B cell (primary cell): Measurements from ENCODE around the gene SLC5A12. TPM values are rescaled to one million over a fixed set of nuclear protein-coding genes. Genes with fewer than 3 reads are reported as not detected.

Source experiments
- ATAC-seq: fragments of 200-7000 bp; cut with Tn5 transposase; one replicate; pipeline ENCODE4 v1.10.0; 2021; ENCODE audit warnings: low read depth, mild to moderate bottlenecking, moderate number of reproducible peaks, moderate library complexity
- CTCF ChIA-PET: fragments of 350-600 bp; sonication (Branson Sonifier 250); formaldehyde crosslinking; loops from one replicate; lab custom pipeline; 2021; ENCODE audit warnings: antibody characterized with exemption, inconsistent platforms; lab: Charles Lee
- POLR2A ChIA-PET: fragments of 350-600 bp; sonication (Branson Sonifier 250); formaldehyde crosslinking; loops from one replicate; lab custom pipeline; 2021; ENCODE audit warnings: antibody characterized with exemption; lab: Charles Lee
- DNase-seq: peaks from one replicate; pipeline ENCODE4 v3.0.0; 2013
- H2AFZ ChIP-seq: 2 replicates; pipeline ENCODE4 v1.6.1; 2012; ENCODE audit warnings: mild to moderate bottlenecking, low read depth, low read length; ENCODE audit not compliant: insufficient read depth, poor library complexity, severe bottlenecking
- H3K27ac ChIP-seq, 2 donors: 1 replicate in 1 of 2; 2 replicates in 1 of 2; pipeline ENCODE4 v1.5.1; 2012 to 2013; ENCODE audit warnings: low read length in 2 of 2, mild to moderate bottlenecking in 2 of 2, moderate library complexity in 1 of 2
- H3K27me3 ChIP-seq, 4 experiments: fragments of 200-600 bp in 1 of 4; sonication (generic) in 1 of 4; replicated peaks in 1 of 4; 1 replicate in 2 of 4; 2 replicates in 2 of 4; pipeline versions ENCODE4 v1.6.1 to v1.7.0; 2013 to 2016; ENCODE audit warnings: low read length in 3 of 4, mild to moderate bottlenecking in 2 of 4, mixed read lengths in 1 of 4, moderate library complexity in 1 of 4; ENCODE audit not compliant: insufficient read depth in 4 of 4, control insufficient read depth in 3 of 4; ENCODE audit errors: control extremely low read depth in 1 of 4
- H3K36me3 ChIP-seq, 2 experiments: replicated peaks in 1 of 2; 1 replicate in 1 of 2; 2 replicates in 1 of 2; pipeline versions ENCODE4 v1.6.1 to v1.7.1; 2013; ENCODE audit warnings: low read length in 1 of 2; ENCODE audit not compliant: insufficient read depth in 2 of 2, control insufficient read depth in 1 of 2; ENCODE audit errors: control extremely low read depth in 1 of 2, extremely low read depth in 1 of 2
- H3K4me1 ChIP-seq, 2 donors: fragments of 200-600 bp in 1 of 2; sonication (generic) in 1 of 2; 1 replicate in 1 of 2; 2 replicates in 1 of 2; pipeline versions ENCODE4 v1.5.1 to v1.6.1; 2013 to 2017; ENCODE audit warnings: low read length in 2 of 2; ENCODE audit not compliant: control insufficient read depth in 2 of 2, insufficient read depth in 2 of 2
- H3K4me2 ChIP-seq: replicated peaks from 2 replicates; pipeline ENCODE3; 2012; ENCODE audit warnings: mild to moderate bottlenecking, low read depth, low read length; ENCODE audit not compliant: poor library complexity, severe bottlenecking
- H3K4me3 ChIP-seq, 5 experiments: fragments of 200-600 bp in 1 of 5; sonication (generic) in 1 of 5; 1 replicate in 3 of 5; 2 replicates in 2 of 5; pipeline versions ENCODE4 v1.5.1 to v1.7.0; 2011 to 2016; ENCODE audit warnings: low read length in 4 of 5, mild to moderate bottlenecking in 4 of 5, low read depth in 2 of 5, control low read depth in 1 of 5, moderate library complexity in 1 of 5; ENCODE audit not compliant: insufficient read depth in 1 of 5; ENCODE audit errors: control extremely low read depth in 1 of 5, extremely low read depth in 1 of 5
- H3K79me2 ChIP-seq: fragments of 200-600 bp; sonication (generic); one replicate; pipeline ENCODE4 v1.6.0; 2016; ENCODE audit warnings: low read length; ENCODE audit not compliant: control insufficient read depth, insufficient read depth
- H3K9ac ChIP-seq: fragments of 200-600 bp; sonication (generic); 2 replicates; pipeline ENCODE4 v1.6.1; 2017; ENCODE audit warnings: mild to moderate bottlenecking, low read length, moderate library complexity
- H3K9me3 ChIP-seq, 3 donors: one replicate each; pipeline versions ENCODE4 v1.6.1 to v1.7.1; 2013; ENCODE audit warnings: low read length in 2 of 3; ENCODE audit not compliant: control insufficient read depth in 2 of 3, insufficient read depth in 1 of 3; ENCODE audit errors: control extremely low read depth in 1 of 3
- H4K20me1 ChIP-seq: 2 replicates; pipeline ENCODE4 v1.6.0; 2012; ENCODE audit warnings: mild to moderate bottlenecking, low read length; ENCODE audit not compliant: insufficient read depth, control insufficient read depth, poor library complexity, severe bottlenecking
- H3K27ac Mint-ChIP-seq: one replicate; pipeline ENCODE4 v1.8.0; 2021; ENCODE audit warnings: mixed read lengths
- H3K27me3 Mint-ChIP-seq: one replicate; pipeline ENCODE4 v1.8.0; 2021; ENCODE audit warnings: mixed read lengths
- H3K4me1 Mint-ChIP-seq: one replicate; pipeline ENCODE4 v1.8.0; 2021; ENCODE audit warnings: mixed read lengths
- H3K4me3 Mint-ChIP-seq: one replicate; pipeline ENCODE4 v1.8.0; 2021; ENCODE audit warnings: mixed read lengths
- H3K9me3 Mint-ChIP-seq: one replicate; pipeline ENCODE4 v1.8.0; 2022; ENCODE audit warnings: mixed read lengths; ENCODE audit not compliant: insufficient read depth
- EZH2 ChIP-seq: IDR thresholded peaks from 2 replicates; pipeline ENCODE4 v1.6.1; 2012; ENCODE audit warnings: borderline replicate concordance, low read depth, mild to moderate bottlenecking, moderate library complexity, low read length; ENCODE audit not compliant: insufficient read depth, poor library complexity, severe bottlenecking
- WGBS: methylation state at CpG from one replicate; pipeline ENCODE4 v1.1.5; 2013; ENCODE audit warnings: missing lambda C conversion rate; ENCODE audit not compliant: insufficient coverage; 5-methylcytosine and 5-hydroxymethylcytosine counted together
- intact Hi-C: fragments of 100-400 bp; cut with micrococcal nuclease; formaldehyde crosslinking; loops from one replicate; pipeline ENCODE4 v1.10.0; 2022
- polyA plus RNA-seq: library from polyadenylated mRNA; depleted of rRNA; stranded (reverse); fragments of >200 nt; gene quantifications from 2 replicates; pipeline ENCODE4 v1.2.3, GENCODE V29; 2012
- total RNA-seq, 2 donors: library from RNA; stranded (reverse); fragments of 120-200 nt in 1 of 2; gene quantifications; 1 replicate in 1 of 2; 2 replicates in 1 of 2; pipeline versions ENCODE4 v1.2.3 to v1.2.4, GENCODE V29; 2013 to 2022
- TF ChIP-seq, protein P1 (sequence below): fragments of 200-600 bp; IDR thresholded peaks from one replicate; pipeline ENCODE4 v1.8.0; 2022; ENCODE audit warnings: antibody characterized with exemption, mild to moderate bottlenecking

The SLC5A12 gene
- total and polyA plus RNA-seq, 2 donors (not counting 1 experiment from before 2014, with no cell fraction given): not detected

GRCh38 chr11:26618441-26618840, 103.4 kb downstream of the SLC5A12 start:
- peaks cover 3% of the 10 kb centered on the region for H3K9me3 Mint-ChIP-seq
- Histone ChIP-seq H3K36me3 (no peaks in the 10 kb centered on the region), H3K4me1 (no peaks in the 10 kb centered on the region), H3K27me3 (no peaks in the 10 kb centered on the region), H3K9ac (no peak overlapping the region), H3K9me3 (peaks cover 0 to 5% (median 0%) of the 10 kb centered on the region in 3 donors), H3K4me3 (no peak overlapping the region), H3K79me2 (no peaks in the 10 kb centered on the region), H3K4me2 (no peak overlapping the region), H2AFZ (no peak overlapping the region), H3K27ac (no peak overlapping the region), H4K20me1 (no peaks in the 10 kb centered on the region)
- ATAC-seq (no peak), DNase-seq (no peak)
- TF ChIP-seq EZH2: no peak
- TF ChIP-seq, protein P1, sequence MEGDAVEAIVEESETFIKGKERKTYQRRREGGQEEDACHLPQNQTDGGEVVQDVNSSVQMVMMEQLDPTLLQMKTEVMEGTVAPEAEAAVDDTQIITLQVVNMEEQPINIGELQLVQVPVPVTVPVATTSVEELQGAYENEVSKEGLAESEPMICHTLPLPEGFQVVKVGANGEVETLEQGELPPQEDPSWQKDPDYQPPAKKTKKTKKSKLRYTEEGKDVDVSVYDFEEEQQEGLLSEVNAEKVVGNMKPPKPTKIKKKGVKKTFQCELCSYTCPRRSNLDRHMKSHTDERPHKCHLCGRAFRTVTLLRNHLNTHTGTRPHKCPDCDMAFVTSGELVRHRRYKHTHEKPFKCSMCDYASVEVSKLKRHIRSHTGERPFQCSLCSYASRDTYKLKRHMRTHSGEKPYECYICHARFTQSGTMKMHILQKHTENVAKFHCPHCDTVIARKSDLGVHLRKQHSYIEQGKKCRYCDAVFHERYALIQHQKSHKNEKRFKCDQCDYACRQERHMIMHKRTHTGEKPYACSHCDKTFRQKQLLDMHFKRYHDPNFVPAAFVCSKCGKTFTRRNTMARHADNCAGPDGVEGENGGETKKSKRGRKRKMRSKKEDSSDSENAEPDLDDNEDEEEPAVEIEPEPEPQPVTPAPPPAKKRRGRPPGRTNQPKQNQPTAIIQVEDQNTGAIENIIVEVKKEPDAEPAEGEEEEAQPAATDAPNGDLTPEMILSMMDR: no peak
- intact Hi-C loops: no loop called here
- POLR2A ChIA-PET: no interaction called here
- no CpG with 5 or more reads among the region's 1 CpG for WGBS
- no peak overlapping the region for H3K27ac Mint-ChIP-seq
- no peak overlapping the region for H3K4me3 Mint-ChIP-seq
- CTCF ChIA-PET: no interaction called here
- no peaks in the 10 kb centered on the region for H3K4me1 Mint-ChIP-seq
- no peaks in the 10 kb centered on the region for H3K27me3 Mint-ChIP-seq

Other genes with a start within 250 kb of the SLC5A12 start
- gene MUC15, start 149.8 kb downstream of the SLC5A12 start, total RNA-seq: not detected in 2 replicates
- gene MUC15, start 149.8 kb downstream of the SLC5A12 start, polyA plus RNA-seq: not detected in 2 replicates